Measurements from ENCODE around the gene UBC.
"Not testable (repeated sequence)": the region's sequence is repeated elsewhere in the genome, so short reads cannot be mapped to it uniquely, and the experiment has no call there.

UBC gene

GRCh38 chr12:124883263-124884130, 31.0 kb downstream of the UBC start:
- no peak for DNase-seq

- no peak for DNase-seq
These were observed 33.3 kb downstream of the UBC start for GRCh38 chr12:124881123-124881522.

GRCh38 chr12:124880335-124880734, 34.1 kb downstream of the UBC start:
- DNase-seq = not testable (repeated sequence)

GRCh38 chr12:124878795-124879516, 35.5 kb downstream of the UBC start:
- no peak for DNase-seq

GRCh38 chr12:124877423-124877822, 37.0 kb downstream of the UBC start:
- no peak for DNase-seq

- no peak for DNase-seq
These were observed 38.3 kb downstream of the UBC start for GRCh38 chr12:124876171-124876570.

- no peak for DNase-seq
These were observed 38.7 kb downstream of the UBC start for GRCh38 chr12:124875803-124876132.

GRCh38 chr12:124874988-124875802, 39.3 kb downstream of the UBC start:
- no peak for DNase-seq

- no peak for DNase-seq
These were observed 40.3 kb downstream of the UBC start for GRCh38 chr12:124874188-124874587.

GRCh38 chr12:124872068-124872719, 42.3 kb downstream of the UBC start:
- no peak for DNase-seq

GRCh38 chr12:124871297-124871696, 43.2 kb downstream of the UBC start:
- DNase-seq = no peak

GRCh38 chr12:124870515-124870914, 43.9 kb downstream of the UBC start:
- DNase-seq = no peak

GRCh38 chr12:124869059-124869665, 45.3 kb downstream of the UBC start:
- DNase-seq = no peak

- DNase-seq = no peak
These were observed 46.0 kb downstream of the UBC start for GRCh38 chr12:124868252-124869058.

- no peak for DNase-seq
These were observed 47.0 kb downstream of the UBC start for GRCh38 chr12:124867401-124867930.

GRCh38 chr12:124866883-124867400, 47.5 kb downstream of the UBC start:
- no peak for DNase-seq

GRCh38 chr12:124866195-124866882, 48.1 kb downstream of the UBC start:
- DNase-seq = no peak

GRCh38 chr12:124865728-124866127, 48.7 kb downstream of the UBC start:
- DNase-seq = no peak

- no peak for DNase-seq
These were observed 50.1 kb downstream of the UBC start for GRCh38 chr12:124864326-124864752.
